ENCODE results near the gene ERF. TPM values are rescaled to one million over a fixed set of nuclear protein-coding genes. Genes with fewer than 3 reads are reported as not detected.
A peak's percentile ranks its signal among the peaks of the same experiment; 100 is the strongest.

ERF gene
- total RNA-seq, 1 donor from 2014 or later, result 33.5 TPM

DNA sequence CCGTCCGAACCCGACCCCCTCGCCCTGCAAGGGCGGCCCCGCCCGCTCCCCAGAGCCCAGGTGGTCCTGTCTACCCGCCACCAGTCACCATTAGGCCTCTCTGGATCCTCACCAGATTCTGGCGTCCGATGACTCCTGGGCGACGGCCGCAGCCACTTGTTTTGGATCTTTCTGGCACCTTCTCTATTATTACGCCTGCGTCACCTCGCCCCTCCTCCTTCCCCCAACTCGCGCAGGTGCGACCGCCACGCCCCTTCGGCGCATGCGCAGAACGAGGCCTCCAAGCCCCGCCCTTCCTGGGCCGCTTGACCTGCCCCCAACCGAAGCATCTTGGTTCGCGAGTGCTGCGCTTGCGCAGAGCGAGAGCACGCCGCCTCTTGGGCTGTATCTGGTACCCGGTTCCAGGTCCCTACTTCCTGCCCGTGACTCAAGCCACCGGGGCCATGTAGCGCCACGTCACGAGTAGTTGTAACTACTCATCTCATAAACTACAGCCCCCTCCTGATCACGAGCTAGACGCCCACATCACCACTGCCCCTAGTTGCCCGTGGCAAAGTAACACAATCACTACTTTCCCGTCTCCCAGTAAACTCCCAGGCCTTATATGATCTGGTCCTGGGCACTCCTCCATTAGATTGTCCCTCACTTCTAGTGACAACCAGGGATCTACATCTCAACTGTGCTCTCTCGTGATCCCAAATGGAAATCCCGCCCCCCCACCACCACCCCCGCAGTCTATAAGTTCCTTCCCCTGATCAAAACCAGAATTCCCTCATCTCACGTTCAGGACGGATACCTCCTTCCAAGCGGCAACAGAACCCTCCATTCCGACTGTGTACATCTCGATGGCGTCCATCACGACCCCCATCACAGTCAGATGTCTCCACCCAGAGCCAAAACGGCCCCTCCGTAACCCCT lies 37.1 kb downstream of the ERF start, which contains the start of gene DEDD2:
Gene DEDD2 (minus strand): TSS at position 158 of the 918 bp plus-strand sequence. CDS start 670 bp downstream, outside the sequence.
- Histone ChIP-seq H3K4me3 (peak within 1 kb of the TSS; percentile 92), H3K27me3 (ENCODE audit: low read depth) (no peaks in the 10 kb centered on the region), H3K36me3 (peaks cover 21% of the 10 kb centered on the region), H3K27ac (replicated peaks) (peak within 1 kb of the TSS; percentile 84), H3K9me3 (replicated peaks) (no peaks in the 10 kb centered on the region), H3K4me1 (peaks cover 60% of the 10 kb centered on the region)
- DNase-seq, result peak; percentile 96
- intact Hi-C loops (cut with micrococcal nuclease), result no loop called here
- no peak for TF ChIP-seq CTCF (IDR thresholded peaks at IDR 0.05; ENCODE audit: borderline replicate concordance)

- Histone ChIP-seq H3K36me3 (peaks cover 29% of the 10 kb centered on the region), H3K9me3 (replicated peaks) (no peaks in the 10 kb centered on the region), H3K27ac (replicated peaks) (peak overlapping the region; percentile 84), H3K4me3 (peak overlapping the region; percentile 92), H3K27me3 (ENCODE audit: low read depth) (no peaks in the 10 kb centered on the region), H3K4me1 (peaks cover 60% of the 10 kb centered on the region)
- TF ChIP-seq CTCF (IDR thresholded peaks at IDR 0.05; ENCODE audit: borderline replicate concordance), result no peak
- peak; percentile 46 for DNase-seq
- intact Hi-C loops (cut with micrococcal nuclease), result no loop called here
Measured at GRCh38 chr19:42216653-42217519, 38.0 kb downstream of the ERF start.

- no peak for DNase-seq
- no peak for TF ChIP-seq CTCF (IDR thresholded peaks at IDR 0.05; ENCODE audit: borderline replicate concordance)
- H3K9me3 ChIP-seq (replicated peaks), result no peaks in the 10 kb centered on the region
- H3K36me3 ChIP-seq, result peaks cover 40% of the 10 kb centered on the region
- peaks cover 43% of the 10 kb centered on the region for H3K4me1 ChIP-seq
- intact Hi-C loops (cut with micrococcal nuclease), result no loop called here
- H3K27me3 ChIP-seq (ENCODE audit: low read depth), result no peaks in the 10 kb centered on the region
- no peak overlapping the region for H3K27ac ChIP-seq (replicated peaks)
- no peak overlapping the region for H3K4me3 ChIP-seq
Measured at GRCh38 chr19:42214810-42215485, 40.0 kb downstream of the ERF start.

DNA sequence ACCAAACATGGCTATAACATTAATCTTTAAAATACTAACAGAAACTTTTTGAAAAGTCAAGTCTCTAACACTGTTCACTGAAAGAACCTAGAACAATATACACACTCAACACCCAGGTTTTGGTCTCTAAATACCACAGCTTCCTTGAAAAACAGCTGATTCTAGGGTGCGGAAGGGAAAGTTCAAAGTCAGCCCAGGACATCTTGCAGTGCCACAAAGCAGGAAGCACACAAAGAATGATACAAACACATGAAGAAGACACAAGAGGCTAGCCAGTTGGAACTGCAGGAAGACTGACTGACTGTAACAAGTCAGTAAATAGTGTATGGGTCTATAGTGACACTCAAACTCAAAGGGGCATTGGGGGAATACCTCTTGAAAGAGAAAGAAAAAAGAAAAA lies 42.0 kb downstream of the ERF start:
- Histone ChIP-seq H3K36me3 (peaks cover 61% of the 10 kb centered on the region), H3K27ac (replicated peaks) (no peak overlapping the region), H3K4me1 (peaks cover 37% of the 10 kb centered on the region), H3K4me3 (no peak overlapping the region), H3K9me3 (replicated peaks) (no peaks in the 10 kb centered on the region), H3K27me3 (ENCODE audit: low read depth) (no peaks in the 10 kb centered on the region)
- no peak for TF ChIP-seq CTCF (IDR thresholded peaks at IDR 0.05; ENCODE audit: borderline replicate concordance)
- intact Hi-C loops (cut with micrococcal nuclease), result no loop called here
- no peak for DNase-seq

DNA sequence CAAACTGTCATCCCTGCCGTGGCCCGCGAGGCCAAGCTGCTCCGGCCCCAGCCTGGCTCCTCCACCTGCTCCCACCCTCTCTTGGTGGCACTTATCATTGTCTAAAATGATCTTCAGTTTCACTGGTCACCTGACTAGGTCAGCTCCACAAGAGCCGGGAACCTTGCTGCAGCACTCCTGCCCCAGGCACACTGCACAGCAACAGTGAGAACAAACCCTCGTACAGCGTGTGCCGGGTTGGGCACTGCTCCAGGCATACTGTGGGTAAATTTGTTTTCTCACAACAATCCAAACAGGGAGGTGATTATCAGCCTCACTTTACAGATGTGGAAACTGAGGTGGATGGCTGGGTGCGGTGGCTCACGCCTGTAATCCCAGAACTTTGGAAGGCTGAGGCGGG lies 46.3 kb downstream of the ERF start:
- intact Hi-C loops (cut with micrococcal nuclease), result no loop called here
- no peak for TF ChIP-seq CTCF (IDR thresholded peaks at IDR 0.05; ENCODE audit: borderline replicate concordance)
- DNase-seq, result peak; percentile 25
- Histone ChIP-seq H3K4me3 (no peak overlapping the region), H3K9me3 (replicated peaks) (no peaks in the 10 kb centered on the region), H3K27ac (replicated peaks) (peak overlapping the region; percentile 44), H3K36me3 (peaks cover 78% of the 10 kb centered on the region), H3K4me1 (peaks cover 15% of the 10 kb centered on the region), H3K27me3 (ENCODE audit: low read depth) (no peaks in the 10 kb centered on the region)
